DMS79 (cell line): ENCODE measurements around the gene SAMD3.
"Not testable (repeated sequence)": the region's sequence is repeated elsewhere in the genome, so short reads cannot be mapped to it uniquely, and the experiment has no call there.

Experiments used
- DNase-seq: peaks from one replicate; lab custom pipeline; 2025; lab: John Stamatoyannopoulos, UW

SAMD3 gene, protein sequence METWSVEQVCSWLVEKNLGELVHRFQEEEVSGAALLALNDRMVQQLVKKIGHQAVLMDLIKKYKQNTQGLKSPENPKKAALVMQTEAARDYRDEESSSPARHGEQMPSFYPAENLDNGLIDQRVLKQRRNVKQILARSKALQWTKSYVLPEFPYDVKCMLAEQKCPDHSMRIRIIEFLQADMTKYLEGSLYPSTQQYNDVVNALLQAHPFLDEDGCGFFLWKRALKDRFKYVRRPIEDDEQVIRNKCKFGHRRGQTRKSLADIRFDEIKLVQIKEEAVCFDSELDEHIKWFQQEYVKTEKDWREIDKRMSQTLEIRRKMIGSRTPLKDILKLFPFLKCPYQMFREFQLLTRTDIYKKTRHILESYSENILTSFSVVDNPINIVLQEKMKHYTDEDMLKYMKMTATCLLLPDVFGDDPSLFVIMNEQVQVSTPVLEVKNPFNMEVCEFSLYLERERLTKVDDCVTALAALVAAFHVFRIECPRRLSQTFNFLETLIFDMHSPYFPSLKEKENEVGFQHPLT

GRCh38 chr6:130222775-130223174, at the start of gene SAMD3:
TSS of gene SAMD3 (minus strand) at chr6:130222951. CDS start at chr6:130215273, 7,678 bp downstream.
- no peak for DNase-seq

DNA sequence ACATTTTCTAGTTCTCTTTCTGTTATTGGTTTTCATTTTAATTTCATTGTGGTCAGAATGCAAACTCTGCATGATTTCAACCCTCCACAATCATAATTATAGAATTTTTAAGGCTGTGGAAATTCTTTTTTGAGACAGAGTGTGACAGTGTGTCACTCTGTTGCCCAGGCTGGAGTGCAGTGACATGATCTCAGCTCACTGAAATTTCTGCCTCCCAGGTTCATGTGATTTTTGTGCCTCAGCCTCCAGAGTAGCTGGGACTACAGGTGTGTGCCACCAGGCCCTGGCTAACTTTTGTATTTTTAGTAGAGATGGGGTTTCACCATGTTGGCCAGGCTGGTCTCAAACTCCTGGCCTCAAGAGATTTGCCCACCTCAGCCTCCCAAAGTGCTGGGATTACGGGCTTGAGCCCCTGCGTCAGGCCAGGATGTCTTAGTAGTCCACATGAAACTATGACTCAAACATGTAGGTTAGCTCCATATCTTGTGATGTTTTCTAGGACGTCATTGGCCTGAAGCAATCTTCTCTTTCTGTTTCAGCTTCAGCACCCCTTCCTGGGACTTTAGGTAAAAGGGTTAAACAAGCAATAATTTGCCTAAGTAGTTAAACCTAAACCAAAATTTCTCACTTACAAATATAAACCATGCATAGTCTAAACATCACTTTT, 47.4 kb upstream of the SAMD3 start:
- DNase-seq, result no peak

DNA sequence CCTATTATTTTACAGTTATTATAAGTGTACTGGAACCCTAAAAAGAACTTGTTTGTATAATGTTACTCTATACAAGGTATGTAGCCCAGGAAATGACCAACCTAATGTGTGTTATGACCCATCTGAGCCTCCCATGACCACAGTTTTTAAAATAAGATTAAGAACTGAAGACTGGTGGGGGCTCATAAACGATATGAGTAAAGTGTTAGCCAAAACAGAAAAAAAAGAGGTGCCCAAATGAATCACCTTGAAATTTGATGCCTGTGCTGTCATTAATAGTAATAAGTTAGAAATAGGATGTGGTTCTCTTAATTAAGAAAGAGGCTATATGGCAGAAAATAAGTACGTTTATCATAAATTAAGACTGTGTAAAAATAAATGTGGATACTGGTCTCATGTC, 42.8 kb upstream of the SAMD3 start:
- not testable (repeated sequence) for DNase-seq

- no peak for DNase-seq
These were observed 39.3 kb upstream of the SAMD3 start for GRCh38 chr6:130262008-130262407.

DNA sequence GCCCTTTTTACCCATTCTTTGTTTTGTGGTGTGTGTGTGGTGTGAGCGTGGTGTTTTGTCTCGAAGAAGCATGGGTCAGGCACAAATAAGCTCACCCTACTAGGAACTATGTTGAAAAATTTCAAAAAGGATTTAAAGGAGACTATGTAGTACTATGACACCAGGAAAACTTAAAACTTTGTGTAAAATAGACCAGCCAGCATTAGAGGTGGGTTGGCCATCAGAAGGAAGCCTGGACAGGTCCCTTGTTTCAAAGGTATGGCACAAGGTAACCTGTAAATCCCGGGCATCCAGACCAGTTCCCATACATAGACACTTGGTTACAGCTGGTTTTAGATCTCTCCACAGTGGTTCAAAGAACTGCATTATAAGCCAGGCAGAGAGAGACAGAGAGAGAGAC, 38.8 kb upstream of the SAMD3 start:
- not testable (repeated sequence) for DNase-seq

GRCh38 chr6:130260614-130261241, 38.0 kb upstream of the SAMD3 start:
- not testable (repeated sequence) for DNase-seq

DNA sequence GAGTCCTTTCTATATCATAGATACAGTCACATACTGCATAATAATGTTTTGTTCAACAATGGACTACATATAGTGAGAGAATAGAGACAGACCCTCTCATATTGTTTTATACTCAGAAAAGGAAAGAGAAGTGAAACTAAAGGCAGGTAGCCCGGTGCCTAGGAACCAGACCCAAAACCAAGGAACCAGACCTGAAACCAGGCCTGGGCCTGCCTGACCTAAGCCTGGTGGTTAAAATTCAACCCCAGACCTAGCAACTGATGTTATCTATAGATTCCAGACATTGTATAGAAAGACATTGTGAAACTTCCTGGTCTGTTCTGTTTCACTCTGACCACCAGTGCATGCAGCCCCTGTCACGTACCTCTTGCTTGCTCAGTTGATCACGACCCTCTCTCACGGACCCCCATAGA, 37.3 kb upstream of the SAMD3 start:
- DNase-seq, result not testable (repeated sequence)

DNA sequence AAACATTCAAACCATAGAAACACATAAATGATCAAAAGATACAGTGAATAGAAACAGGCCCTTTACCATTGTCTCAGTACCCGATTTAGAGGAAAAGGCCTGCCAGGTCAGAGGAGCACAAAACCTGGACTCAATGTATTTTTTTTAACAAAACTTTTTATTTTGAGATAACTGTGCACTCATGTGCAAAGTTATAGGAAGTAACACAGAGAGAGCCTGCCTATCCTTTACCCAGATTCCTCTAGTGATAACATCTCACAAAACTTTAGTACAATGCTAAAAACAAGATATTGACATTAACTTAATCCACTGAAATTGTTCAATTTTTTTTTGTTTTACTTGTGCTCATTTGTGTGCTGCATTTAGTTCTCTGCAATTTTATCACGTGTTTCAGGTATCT, 36.8 kb upstream of the SAMD3 start:
- no peak for DNase-seq

GRCh38 chr6:130259140-130259539, 36.4 kb upstream of the SAMD3 start:
- no peak for DNase-seq

- DNase-seq, result no peak
These were observed 29.9 kb upstream of the SAMD3 start for GRCh38 chr6:130252527-130253237.

GRCh38 chr6:130245267-130245666, 22.5 kb upstream of the SAMD3 start:
- no peak for DNase-seq

DNA sequence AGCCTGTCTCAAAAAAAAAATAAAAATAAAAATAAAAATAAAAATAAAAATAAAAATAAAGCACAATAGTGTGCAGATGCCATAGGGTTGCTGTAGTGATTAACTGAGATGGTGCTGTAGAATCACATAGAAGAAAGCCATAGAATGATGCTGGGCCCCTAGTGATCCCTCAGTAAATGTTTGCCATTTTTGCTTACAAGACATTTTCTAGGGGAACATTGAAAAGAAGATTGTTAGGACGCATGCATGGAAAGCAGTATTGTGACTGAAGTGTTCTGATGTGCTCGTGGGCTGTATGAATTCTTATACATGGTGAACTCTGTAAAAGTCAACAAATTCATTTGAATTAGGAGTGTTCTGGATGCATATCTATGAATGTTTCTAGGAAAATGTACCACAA, 22.0 kb upstream of the SAMD3 start:
- DNase-seq, result no peak

DNA sequence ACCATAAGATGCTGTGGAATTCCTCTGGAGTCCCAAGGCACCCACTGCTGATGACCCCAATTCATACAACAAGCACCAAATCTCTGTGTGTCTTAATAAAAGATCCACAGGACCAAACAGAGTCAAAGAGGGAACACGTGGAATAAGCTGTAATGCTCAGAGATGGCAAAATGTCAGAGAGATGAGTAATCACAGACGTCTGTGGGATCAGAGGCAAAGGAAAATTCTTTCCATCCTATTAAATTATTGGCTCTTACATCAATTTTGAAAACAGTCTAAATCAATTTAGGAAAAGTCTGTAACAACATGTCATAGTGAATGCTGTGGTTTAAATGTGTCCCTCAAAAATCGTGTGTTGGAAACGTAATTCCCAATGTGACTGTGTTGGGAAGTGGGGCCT, 17.5 kb upstream of the SAMD3 start:
- no peak for DNase-seq

DNA sequence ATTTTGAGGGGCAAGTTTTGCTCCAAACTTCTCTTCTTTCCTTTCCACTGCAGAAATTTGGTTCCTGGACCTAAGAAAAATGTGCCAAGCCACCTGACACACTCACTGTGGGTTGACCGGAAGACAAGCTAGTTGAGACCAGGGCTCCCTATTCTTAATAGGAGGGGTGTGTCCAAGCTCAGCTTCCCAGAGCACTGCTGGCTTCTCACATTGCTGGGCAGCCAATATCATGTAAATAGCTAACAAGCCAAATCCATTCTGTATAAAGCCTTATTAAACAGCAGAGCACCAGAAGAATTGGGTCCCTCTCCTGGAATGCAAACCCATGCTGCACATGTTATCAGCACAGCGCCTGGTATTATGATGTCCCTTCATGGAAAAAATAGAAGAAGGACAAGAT, 17.0 kb upstream of the SAMD3 start:
- no peak for DNase-seq

GRCh38 chr6:130233330-130233729, 10.6 kb upstream of the SAMD3 start:
- DNase-seq, result no peak

DNA sequence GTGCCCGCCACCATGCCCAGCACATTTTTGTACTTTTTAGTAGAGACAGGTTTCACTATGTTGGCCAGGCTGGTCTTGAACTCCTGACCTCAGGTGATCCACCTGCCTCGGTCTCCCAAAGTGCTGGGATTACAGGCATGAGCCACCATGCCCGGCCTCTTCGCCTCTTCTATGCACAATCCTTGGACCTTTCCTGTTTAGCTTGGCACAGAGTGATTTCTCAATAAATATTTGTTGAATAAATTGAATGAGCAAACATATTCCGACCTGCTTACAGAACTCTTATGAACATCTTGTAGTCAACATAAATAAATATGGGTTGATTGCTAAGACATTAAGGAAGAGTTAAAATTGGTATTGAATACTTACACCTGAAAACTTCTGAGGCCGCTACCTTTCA, 7.8 kb upstream of the SAMD3 start:
- DNase-seq, result not testable (repeated sequence)

DNA sequence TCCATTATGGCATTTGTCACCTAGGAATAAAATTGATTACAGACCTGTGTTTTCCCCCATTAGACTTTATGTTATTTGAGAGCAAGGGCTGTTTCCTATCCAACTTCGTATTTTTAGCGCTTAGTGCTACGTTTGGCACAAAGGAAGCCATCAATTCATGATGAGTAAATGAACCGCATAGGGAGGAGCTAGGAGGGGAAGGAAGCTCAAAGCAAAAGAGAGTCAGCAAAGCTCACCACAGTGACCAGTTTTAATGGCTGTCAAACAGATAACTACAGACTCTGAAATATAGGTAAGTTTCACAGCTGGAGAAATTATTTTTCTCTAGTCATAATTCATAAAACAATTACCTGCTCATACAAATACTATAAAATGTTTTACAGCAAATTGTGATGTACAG, 6.9 kb upstream of the SAMD3 start:
- DNase-seq, result no peak

DNA sequence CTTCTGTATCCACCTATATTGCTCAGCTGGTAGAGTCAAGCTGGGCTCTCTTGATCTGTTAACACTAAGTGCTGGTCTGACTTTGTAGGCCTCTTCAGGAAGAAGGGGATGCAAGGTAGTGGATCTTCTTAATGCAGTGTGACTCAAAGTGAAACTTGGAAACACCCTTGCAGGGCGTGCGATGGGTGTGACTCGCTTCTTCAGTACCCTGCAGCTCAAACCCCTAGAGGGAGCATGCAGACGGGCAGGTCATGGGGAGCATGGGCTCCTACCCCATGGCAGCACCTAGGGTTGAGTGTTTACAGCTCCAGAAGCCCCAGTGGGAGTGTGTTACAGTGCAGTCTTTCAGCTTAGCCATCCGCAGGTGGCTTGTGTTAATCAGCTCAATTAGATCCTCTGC, 757 bp upstream of the SAMD3 start:
- no peak for DNase-seq

DNA sequence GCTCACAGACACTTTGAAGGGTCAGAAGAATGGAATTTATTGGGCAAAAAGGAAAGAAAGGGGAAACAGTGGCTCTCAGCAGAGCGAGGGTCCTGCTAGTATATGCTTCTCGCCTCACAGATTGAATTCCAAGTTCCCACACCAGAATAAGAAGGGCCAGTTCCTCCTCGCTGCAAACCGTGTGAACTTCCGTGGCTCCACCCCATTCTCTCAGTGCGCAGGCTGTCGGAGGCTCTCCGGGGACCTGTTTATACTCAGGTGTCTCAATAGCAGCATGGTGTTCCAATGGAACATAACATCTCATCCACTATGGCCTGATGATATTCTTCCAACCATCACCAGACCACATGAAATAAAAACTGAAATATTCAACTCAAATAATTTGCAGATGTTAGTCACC, 4.6 kb downstream of the SAMD3 start:
- DNase-seq, result no peak

DNA sequence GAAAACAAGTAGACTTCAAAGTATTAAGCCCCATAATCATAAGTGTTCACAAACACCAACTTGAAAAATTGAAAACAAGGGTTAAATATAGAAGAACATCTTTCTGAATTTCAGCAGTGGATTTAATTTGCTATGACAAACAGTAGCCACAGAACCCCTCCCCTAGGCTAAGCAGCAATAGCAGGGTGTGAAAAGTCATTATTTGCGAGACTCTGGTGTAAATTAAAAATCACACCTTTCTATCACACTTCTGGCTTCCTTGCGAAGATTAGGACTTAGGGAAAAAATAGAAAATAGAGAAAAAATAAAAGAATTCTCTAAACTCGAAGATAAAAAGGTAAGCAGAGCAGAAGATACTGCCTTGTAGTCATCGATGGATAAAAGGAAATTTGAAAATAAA, 6.1 kb downstream of the SAMD3 start:
- DNase-seq, result no peak

GRCh38 chr6:130215526-130215925, 7.2 kb downstream of the SAMD3 start:
- DNase-seq, result no peak

DNA sequence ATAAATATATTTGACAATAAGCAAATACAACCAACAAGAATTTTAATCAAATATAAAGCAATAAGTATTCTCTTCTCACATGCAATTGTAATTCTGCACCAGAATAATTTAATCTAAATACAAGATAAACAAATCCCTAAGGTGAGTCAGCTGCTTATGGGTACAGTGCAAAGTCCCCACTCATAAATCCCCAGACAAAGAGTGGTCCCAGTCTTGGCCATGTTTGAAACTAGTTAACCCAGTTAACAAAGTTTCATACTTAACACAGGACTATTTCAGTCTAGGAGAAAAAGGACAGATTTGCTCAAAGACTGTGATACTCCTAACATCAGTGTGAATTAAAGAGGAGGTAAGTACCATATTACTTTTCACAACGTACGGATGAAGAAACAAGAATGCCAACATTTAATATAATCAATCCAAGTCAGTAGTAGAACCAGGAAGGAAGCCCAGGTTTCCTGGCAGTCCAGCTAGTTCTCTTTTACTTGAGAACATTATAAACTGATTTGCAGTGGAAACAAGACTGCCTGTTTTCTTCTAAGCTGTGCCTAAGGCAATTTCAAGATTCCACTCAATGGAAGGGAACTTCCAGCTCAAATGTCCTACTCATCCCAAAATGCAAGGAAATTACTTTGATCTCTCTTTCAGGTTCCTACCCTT, 10.4 kb downstream of the SAMD3 start:
- DNase-seq, result no peak
